Measurements from ENCODE around the gene ITGB4.
A peak's percentile ranks its signal among the peaks of the same experiment; 100 is the strongest.

ITGB4 gene

GRCh38 chr17:75784473-75785015, 63.3 kb downstream of the ITGB4 start, which contains the start of gene UNK:
Gene UNK (plus strand): TSS chr17:75784806. CDS start chr17:75784881, 75 bp downstream.
- TF ChIP-seq CTCF (IDR thresholded peaks at IDR 0.05): no peak
- Histone ChIP-seq H3K27me3 (ENCODE audit: control insufficient read depth, insufficient read depth, low read length) (no peaks in the 10 kb centered on the region), H3K36me3 (ENCODE audit: control insufficient read depth, insufficient read depth, low read length) (no peaks in the 10 kb centered on the region), H3K4me2 (ENCODE audit: low read length) (peak within 1 kb of the TSS; percentile 96), H3K9ac (peak within 1 kb of the TSS; percentile 64), H3K4me1 (peaks cover 24% of the 10 kb centered on the region), H3K9me3 (ENCODE audit: control insufficient read depth, low read length) (no peaks in the 10 kb centered on the region), H2AFZ (peak within 1 kb of the TSS; percentile 83), H3K27ac (peak within 1 kb of the TSS; percentile 98), H3K79me2 (peaks cover 22% of the 10 kb centered on the region), H3K4me3 (ENCODE audit: low read depth, low read length) (peak within 1 kb of the TSS; percentile 82)

GRCh38 chr17:75785016-75785890, 64.0 kb downstream of the ITGB4 start:
- Histone ChIP-seq H3K27ac (peak overlapping the region; percentile 98), H3K9me3 (ENCODE audit: control insufficient read depth, low read length) (no peaks in the 10 kb centered on the region), H3K27me3 (ENCODE audit: control insufficient read depth, insufficient read depth, low read length) (no peaks in the 10 kb centered on the region), H3K4me1 (peaks cover 24% of the 10 kb centered on the region), H3K36me3 (ENCODE audit: control insufficient read depth, insufficient read depth, low read length) (no peaks in the 10 kb centered on the region), H3K4me2 (ENCODE audit: low read length) (peak overlapping the region; percentile 87), H3K4me3 (ENCODE audit: low read depth, low read length) (peak overlapping the region; percentile 82), H3K9ac (peak overlapping the region; percentile 64), H3K79me2 (peaks cover 28% of the 10 kb centered on the region), H2AFZ (peak overlapping the region; percentile 83)
- no peak for TF ChIP-seq CTCF (IDR thresholded peaks at IDR 0.05)

GRCh38 chr17:75791254-75791653, 70.0 kb downstream of the ITGB4 start:
- Histone ChIP-seq H3K27ac (no peak overlapping the region), H3K79me2 (peaks cover 81% of the 10 kb centered on the region), H3K4me2 (ENCODE audit: low read length) (no peak overlapping the region), H3K9ac (no peak overlapping the region), H3K4me1 (peaks cover 8% of the 10 kb centered on the region), H3K9me3 (ENCODE audit: control insufficient read depth, low read length) (no peaks in the 10 kb centered on the region), H2AFZ (no peak overlapping the region), H3K27me3 (ENCODE audit: control insufficient read depth, insufficient read depth, low read length) (no peaks in the 10 kb centered on the region), H3K4me3 (ENCODE audit: low read depth, low read length) (no peak overlapping the region), H3K36me3 (ENCODE audit: control insufficient read depth, insufficient read depth, low read length) (no peaks in the 10 kb centered on the region)
- TF ChIP-seq CTCF (IDR thresholded peaks at IDR 0.05): no peak

- Histone ChIP-seq H3K4me2 (ENCODE audit: low read length) (no peak overlapping the region), H3K9me3 (ENCODE audit: control insufficient read depth, low read length) (no peaks in the 10 kb centered on the region), H3K9ac (no peak overlapping the region), H3K36me3 (ENCODE audit: control insufficient read depth, insufficient read depth, low read length) (no peaks in the 10 kb centered on the region), H3K79me2 (peaks cover 86% of the 10 kb centered on the region), H2AFZ (no peak overlapping the region), H3K4me1 (no peaks in the 10 kb centered on the region), H3K27ac (no peak overlapping the region), H3K4me3 (ENCODE audit: low read depth, low read length) (no peak overlapping the region), H3K27me3 (ENCODE audit: control insufficient read depth, insufficient read depth, low read length) (no peaks in the 10 kb centered on the region)
- no peak for TF ChIP-seq CTCF (IDR thresholded peaks at IDR 0.05)
Measured at GRCh38 chr17:75793460-75793859, 72.2 kb downstream of the ITGB4 start.
